C4-2B (cell line): Measurements from ENCODE around the gene COL28A1.

Source experiments
- ZFX ChIP-seq: fragments of 450-650 bp; IDR thresholded peaks from 2 replicates; pipeline ENCODE4 v1.6.1; 2017
- TF ChIP-seq, protein P1 (sequence below): fragments of 450-650 bp; conservative IDR thresholded peaks from 2 replicates; pipeline ENCODE4 v1.5.1; 2017; ENCODE audit warnings: mild to moderate bottlenecking

DNA sequence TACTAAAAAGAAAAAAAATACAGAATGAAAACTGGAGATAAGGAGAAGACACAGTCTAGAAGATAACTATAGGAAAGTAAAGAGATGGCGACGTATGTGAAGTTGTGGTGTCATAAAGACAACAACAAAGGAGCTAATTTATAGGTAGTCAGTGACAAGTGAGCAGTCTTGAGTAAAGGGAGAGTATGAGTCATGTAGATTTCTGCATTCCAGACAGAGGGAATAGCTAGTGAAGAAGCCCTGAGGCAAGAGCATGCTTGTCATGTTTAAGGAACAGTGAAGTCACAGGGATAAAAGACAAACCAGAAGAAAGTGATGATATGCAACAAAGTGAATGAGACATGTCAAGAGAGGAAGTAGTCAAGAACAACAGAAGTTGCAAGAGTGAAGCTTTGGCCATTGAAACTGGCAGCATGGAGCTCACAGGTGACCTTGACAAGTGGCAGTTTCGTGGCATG lies 28.7 kb upstream of the COL28A1 start:
- TF ChIP-seq ZFX = no peak
- TF ChIP-seq, protein P1, sequence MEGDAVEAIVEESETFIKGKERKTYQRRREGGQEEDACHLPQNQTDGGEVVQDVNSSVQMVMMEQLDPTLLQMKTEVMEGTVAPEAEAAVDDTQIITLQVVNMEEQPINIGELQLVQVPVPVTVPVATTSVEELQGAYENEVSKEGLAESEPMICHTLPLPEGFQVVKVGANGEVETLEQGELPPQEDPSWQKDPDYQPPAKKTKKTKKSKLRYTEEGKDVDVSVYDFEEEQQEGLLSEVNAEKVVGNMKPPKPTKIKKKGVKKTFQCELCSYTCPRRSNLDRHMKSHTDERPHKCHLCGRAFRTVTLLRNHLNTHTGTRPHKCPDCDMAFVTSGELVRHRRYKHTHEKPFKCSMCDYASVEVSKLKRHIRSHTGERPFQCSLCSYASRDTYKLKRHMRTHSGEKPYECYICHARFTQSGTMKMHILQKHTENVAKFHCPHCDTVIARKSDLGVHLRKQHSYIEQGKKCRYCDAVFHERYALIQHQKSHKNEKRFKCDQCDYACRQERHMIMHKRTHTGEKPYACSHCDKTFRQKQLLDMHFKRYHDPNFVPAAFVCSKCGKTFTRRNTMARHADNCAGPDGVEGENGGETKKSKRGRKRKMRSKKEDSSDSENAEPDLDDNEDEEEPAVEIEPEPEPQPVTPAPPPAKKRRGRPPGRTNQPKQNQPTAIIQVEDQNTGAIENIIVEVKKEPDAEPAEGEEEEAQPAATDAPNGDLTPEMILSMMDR = no peak
